Amniotic stem cell (primary cell): ENCODE results near the gene ATP1A4.
A peak's percentile ranks its signal among the peaks of the same experiment; 100 is the strongest.

Experiments used
- DNase-seq: peaks from one replicate; lab custom pipeline; 2025; lab: John Stamatoyannopoulos, UW

The ATP1A4 gene

GRCh38 chr1:160177667-160178066, 26.3 kb downstream of the ATP1A4 start:
- DNase-seq, result no peak

- DNase-seq, result no peak
These were observed 27.3 kb downstream of the ATP1A4 start for GRCh38 chr1:160178731-160179130.

DNA sequence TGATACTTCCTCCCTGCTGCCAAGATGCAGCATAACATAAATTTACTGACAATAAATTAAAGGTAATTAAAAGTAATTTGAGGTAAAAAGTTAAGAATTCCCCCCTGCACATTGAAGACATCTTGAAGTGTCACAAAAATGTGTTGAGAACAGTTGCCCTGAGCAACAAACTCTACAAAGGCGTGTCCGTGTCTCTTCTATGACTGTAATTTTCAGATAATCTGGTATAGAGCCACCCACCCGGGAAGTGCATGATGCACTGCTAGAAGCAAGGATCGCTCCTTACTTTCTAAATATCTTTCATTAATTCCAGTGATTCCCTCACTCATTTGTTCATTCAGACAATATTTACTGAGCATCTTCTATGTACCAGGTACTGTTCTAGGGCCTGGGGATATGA, 27.9 kb downstream of the ATP1A4 start:
- no peak for DNase-seq

DNA sequence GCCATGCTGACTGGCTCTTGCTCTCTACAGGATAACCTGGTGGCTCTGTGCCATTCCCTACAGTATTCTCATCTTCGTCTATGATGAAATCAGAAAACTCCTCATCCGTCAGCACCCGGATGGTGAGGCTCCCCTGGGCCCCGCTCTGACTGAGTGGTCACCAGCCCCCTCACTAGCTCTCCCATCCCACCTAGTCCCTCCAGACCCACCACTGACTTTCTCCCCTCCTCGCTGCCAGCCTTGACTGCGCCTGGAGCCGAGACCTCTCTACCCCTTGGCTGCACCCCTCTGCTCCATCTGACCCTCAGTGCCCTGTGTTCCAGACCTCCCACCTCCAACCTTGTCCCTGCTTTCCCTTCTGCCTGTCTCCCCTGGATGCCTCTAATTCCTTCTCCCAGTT, 34.8 kb downstream of the ATP1A4 start:
- DNase-seq, result no peak

- DNase-seq, result no peak
These were observed 35.3 kb downstream of the ATP1A4 start for GRCh38 chr1:160186729-160187128.

- no peak for DNase-seq
These were observed 36.0 kb downstream of the ATP1A4 start for GRCh38 chr1:160187407-160187806.

GRCh38 chr1:160188341-160188740, 36.9 kb downstream of the ATP1A4 start:
- no peak for DNase-seq

DNA sequence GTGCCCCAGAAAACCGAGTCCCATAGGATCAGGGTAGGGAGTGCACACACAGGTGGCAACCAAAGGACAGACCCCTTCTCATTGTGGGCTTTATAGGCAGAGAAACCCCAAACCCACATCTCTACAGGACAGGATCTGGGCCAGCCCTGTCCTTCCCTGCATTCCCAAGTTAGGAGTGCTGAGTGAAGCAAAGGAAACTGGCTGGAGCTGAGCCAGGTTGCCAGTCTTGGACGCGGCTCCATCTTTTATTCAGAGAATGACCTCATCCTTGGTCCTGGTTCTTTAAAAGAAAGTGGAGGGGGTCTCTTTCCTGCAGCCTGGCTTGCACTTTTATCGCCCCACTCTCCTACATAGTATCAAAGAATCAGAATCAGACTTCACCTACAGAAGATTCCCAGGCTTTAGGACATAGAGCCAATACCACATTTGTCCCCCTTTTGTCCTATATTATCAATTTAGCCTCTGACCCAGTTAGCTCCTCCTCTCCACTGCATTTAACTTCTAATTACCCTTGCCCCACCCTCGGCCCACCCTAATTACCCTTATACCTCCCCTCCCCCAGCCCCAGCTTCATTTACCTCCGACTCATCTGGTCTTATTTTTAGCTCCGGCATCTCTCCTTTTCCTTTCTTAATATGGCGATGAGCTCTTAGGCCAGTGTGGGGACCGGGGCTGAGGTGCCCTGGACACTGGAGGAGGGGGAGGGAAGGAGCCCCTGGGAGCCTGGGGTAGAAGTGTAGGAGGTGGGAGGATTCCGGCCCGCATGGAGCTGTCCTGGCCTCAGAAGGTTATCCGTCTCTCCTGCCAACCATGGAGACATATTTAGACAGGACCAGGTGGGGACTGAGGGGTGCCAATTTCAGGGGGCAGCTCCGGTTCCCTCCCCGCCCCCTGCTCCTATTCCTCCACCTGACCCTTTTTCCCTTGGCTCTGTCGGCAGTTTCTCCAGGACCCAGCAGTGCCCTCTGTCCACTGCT, 38.5 kb downstream of the ATP1A4 start, which contains the start of gene CASQ1:
Gene CASQ1 (plus strand): TSS at position 927 of the 977 bp plus-strand sequence. CDS start 177 bp downstream, outside the sequence.
- DNase-seq, result no peak

DNA sequence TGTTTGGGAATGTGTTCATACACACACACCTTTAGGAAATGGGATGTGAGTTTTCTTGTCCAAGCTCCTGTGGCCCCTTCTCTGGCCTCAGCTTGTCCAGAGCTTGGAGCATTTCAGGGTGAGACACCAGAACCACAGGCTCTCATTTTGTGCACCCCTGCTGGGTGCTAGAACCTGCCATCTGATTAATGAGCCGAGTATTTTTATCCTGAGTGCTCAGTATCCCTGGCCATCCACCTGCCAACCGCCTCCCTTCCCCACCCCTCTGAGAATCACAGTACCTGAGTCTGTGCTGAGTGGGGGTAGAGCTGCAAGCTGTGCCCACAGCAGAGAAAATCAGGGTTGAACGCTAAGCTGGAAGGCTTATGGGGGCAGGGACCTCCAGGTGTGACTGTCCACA, 40.4 kb downstream of the ATP1A4 start:
- DNase-seq, result no peak

DNA sequence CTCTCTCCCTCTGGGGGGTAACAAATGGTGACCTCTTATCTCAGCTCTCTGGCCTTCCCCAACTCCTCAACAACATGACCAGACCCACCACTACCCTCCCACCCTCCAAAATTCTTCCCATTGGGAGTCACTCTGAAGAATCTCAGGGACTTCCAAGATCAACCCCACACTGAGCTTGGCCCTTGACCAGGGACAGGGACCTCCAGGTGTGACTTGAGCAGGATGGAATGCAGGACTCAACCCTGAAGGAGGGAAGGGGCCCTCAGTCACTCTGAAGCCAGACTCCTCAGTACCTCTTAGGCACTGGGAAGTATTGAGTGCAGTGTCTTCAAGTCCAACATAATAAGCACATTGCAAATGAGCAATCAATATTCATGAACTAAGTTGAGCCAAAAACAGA, 40.8 kb downstream of the ATP1A4 start:
- no peak for DNase-seq

DNA sequence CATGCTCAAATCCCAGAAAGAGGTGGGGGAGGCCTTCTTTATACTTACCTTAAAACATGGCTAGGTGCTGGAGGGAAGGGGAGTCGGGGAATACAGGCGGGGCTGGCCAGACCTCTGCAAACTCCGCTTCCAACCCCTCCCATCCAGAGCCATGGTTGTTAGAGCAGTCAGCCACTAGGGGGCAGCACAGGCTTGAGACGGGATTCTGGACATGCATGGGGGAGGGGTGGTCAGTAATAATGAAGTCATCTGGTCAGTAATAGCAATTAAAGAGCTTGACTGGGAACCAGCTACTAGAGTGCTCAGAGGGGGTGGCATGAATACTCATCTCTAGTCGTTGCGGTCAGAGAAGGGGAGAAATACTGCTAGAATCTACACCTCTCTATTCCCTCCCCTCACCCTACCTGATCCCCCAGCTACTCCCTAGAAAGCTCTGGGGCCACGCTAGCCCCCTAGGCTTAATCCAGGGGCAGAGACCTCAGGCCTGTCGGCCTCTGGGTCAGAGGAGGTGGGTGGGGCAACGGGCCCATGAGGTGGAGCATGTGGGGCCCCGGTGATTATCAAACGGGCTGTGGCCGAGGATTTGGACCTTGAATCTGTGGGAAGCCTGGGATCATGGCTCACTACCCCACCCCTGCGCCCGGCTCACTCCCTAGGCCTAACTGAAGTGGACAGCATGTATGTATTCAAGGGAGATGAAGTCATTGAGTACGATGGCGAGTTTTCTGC, 41.9 kb downstream of the ATP1A4 start:
- DNase-seq, result peak; percentile 81

DNA sequence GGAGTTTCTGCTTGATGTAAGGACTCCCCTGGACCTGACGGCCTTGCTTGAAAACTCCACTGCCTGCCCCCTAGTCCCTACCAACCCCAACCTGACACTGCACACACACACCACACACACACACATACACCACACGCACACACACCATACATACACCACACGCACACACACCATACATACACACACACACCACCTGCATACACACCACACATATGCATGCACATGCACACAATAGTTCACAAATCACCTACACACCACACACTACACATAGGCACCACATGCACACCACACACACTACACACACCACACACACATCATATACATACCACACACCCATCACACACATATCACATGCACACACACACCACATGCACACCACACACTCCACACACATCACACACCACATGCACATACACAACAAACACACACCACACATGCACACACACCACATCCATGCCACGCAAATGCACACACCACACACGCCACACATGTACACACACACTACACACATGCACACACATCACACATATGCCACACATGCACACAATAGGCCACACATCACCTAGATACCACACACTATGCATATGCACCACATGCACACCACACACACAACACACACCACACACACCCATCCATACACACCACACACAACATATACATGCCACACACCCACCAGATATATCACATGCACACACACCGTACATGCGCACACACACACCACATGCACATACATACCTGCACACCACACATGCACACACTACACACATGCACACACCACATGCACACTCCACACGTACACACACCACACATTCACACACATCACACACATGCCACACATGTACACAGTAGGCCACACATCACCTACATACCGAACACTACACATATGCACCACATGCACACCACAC, 42.7 kb downstream of the ATP1A4 start:
- DNase-seq, result no peak

DNA sequence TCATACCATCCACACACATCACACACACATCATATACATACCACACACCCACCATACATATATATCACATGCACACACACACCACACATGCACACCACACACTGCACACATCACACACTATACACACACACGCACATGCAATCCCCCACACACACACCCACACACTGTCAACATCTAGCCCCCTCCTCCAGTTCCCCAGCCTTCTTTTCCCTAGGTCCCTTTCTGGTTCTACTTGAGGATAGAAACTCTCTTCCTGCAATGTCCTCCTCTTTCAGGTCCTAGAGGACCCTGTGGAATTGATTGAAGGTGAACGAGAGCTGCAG, 43.3 kb downstream of the ATP1A4 start:
- DNase-seq, result no peak

DNA sequence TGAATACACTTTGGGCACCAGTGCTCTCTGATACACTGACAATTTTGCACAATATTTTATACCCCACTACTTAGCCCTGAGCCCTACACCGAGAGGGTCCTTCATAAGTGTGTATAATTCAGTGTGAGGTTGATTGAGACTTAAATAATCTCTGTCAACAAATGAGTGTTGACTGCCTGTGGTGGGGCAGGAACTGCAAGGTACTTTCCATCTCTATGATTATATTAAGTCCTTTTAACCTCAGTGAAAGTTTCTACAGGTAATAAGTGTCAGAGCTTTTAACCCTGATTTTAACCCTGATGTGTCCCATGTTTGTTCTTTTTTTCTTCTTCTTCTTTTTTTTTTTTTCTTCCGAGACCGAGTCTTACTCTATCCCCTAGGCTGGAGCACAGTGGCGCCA, 44.7 kb downstream of the ATP1A4 start:
- no peak for DNase-seq

GRCh38 chr1:160197231-160197630, 45.8 kb downstream of the ATP1A4 start:
- DNase-seq, result no peak

GRCh38 chr1:160200786-160201185, 49.4 kb downstream of the ATP1A4 start:
- DNase-seq, result no peak

- no peak for DNase-seq
These were observed 53.3 kb downstream of the ATP1A4 start for GRCh38 chr1:160204526-160205241.

DNA sequence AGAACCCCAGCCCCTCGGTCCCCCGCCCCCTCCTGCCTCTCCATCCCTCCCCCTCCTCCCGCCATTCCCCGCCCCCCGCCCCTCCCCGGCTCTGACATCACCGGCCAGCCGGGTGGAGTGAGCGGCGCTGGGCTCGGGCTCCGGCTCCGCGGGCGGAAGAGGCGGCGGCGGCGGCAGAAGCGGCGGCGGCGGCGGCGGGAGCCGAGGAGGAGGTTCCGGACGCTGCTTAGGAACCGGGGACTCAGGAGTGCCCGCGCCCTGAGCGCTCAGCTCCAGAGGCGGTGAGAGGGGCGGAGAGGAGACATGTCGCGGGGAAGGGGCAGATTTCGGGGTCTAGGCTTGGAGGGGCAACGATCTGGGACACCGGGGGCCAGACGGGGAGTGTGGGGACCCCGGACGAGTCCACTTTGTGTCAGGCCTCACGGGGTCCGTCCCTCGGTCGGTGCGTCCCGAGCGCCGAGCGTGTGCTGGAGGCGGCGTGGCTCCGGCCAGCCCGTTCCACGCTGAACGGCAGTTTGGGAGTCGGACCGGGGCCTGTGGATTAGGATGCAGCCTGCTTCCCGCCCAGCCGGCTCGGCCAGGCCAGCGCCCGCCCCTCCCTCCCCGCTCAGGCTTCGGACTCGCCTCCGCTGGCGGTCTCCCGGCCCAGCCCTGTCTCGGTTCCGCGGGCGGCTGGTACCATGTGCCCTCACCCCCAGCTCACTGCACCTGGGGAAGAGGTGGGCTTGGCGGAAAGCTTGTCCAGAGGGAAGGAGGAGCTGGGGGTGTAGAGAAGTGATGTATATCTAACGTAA, 54.0 kb downstream of the ATP1A4 start, which contains the start of gene PEA15:
Gene PEA15 (plus strand): TSS at position 143 of the 794 bp plus-strand sequence. CDS start 6,161 bp downstream, outside the sequence.
- no peak for DNase-seq

DNA sequence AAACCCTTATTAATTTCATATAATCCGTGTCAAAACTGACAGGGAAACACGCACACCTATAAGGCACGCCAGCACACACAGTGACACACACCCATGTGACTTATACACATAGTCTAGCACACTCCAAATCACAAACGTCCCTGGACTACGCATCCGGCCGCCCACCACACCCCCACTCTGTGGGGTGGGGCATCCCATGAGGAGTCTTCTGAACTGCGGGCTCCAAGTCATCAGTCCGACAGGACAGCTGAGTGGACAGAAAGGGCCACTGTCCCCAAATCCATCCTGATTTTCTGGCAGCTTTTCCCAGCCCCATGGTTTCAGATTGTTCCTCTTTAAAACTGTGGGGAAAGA, 54.6 kb downstream of the ATP1A4 start:
- peak; percentile 25 for DNase-seq

GRCh38 chr1:160206421-160207117, 55.2 kb downstream of the ATP1A4 start:
- peak; percentile 68 for DNase-seq
